Measurements from ENCODE around the gene IDH2.
A peak's percentile ranks its signal among the peaks of the same experiment; 100 is the strongest.

IDH2 gene

DNA sequence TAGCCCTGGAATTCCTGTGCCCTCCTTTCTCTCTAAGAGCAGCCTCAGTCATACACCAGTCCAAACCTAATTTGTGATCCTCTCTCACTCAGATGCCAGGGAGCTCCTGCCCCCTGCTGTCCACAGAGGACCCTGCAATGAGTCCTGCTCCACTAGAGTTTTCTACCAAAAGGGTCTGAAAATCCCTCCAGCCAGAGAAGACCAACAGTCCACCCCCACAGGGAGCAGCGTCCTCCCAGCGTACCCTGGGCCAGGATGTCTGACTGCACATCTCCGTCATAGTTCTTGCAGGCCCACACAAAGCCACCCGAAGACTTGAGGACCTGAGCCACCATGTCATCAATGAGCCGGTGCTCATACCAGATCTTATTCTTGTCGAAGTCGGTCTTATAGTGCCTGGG, 15.4 kb downstream of the IDH2 start:
- Histone ChIP-seq H2AFZ (no peak overlapping the region), H3K9ac (no peak overlapping the region), H3K36me3 (ENCODE audit: control insufficient read depth, insufficient read depth, low read length) (no peaks in the 10 kb centered on the region), H3K79me2 (no peaks in the 10 kb centered on the region), H3K27ac (no peak overlapping the region), H3K4me2 (ENCODE audit: low read length) (no peak overlapping the region), H3K9me3 (ENCODE audit: control insufficient read depth, low read length) (no peaks in the 10 kb centered on the region), H3K4me3 (ENCODE audit: low read depth, low read length) (no peak overlapping the region), H3K4me1 (no peaks in the 10 kb centered on the region), H3K27me3 (ENCODE audit: control insufficient read depth, insufficient read depth, low read length) (no peaks in the 10 kb centered on the region)
- TF ChIP-seq, protein P1, sequence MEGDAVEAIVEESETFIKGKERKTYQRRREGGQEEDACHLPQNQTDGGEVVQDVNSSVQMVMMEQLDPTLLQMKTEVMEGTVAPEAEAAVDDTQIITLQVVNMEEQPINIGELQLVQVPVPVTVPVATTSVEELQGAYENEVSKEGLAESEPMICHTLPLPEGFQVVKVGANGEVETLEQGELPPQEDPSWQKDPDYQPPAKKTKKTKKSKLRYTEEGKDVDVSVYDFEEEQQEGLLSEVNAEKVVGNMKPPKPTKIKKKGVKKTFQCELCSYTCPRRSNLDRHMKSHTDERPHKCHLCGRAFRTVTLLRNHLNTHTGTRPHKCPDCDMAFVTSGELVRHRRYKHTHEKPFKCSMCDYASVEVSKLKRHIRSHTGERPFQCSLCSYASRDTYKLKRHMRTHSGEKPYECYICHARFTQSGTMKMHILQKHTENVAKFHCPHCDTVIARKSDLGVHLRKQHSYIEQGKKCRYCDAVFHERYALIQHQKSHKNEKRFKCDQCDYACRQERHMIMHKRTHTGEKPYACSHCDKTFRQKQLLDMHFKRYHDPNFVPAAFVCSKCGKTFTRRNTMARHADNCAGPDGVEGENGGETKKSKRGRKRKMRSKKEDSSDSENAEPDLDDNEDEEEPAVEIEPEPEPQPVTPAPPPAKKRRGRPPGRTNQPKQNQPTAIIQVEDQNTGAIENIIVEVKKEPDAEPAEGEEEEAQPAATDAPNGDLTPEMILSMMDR (IDR thresholded peaks at IDR 0.05) = peak; percentile 50

DNA sequence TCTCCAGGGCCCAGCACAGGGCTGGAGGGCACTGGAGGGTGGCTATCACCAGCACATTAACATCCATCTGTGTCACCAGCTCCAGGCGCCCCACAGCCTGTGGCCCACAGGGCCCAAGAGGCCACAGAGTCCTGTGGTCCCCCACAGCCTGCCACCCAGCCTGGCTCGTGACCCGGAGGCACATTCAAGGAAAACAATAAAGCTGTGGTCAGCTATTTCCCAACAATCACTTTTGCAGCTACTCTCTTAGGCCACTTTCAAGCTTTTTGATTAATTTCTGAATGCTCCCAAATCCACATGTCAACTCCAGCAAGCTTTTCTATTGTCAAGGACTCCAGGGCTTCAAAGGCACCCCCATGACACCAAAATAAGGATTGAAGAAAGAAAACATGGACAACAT, 16.7 kb downstream of the IDH2 start:
- Histone ChIP-seq H3K36me3 (ENCODE audit: control insufficient read depth, insufficient read depth, low read length) (no peaks in the 10 kb centered on the region), H3K4me2 (ENCODE audit: low read length) (no peak overlapping the region), H3K27ac (no peak overlapping the region), H3K9me3 (ENCODE audit: control insufficient read depth, low read length) (no peaks in the 10 kb centered on the region), H3K9ac (no peak overlapping the region), H3K79me2 (no peaks in the 10 kb centered on the region), H3K4me1 (no peaks in the 10 kb centered on the region), H3K27me3 (ENCODE audit: control insufficient read depth, insufficient read depth, low read length) (no peaks in the 10 kb centered on the region), H3K4me3 (ENCODE audit: low read depth, low read length) (no peak overlapping the region), H2AFZ (no peak overlapping the region)
- TF ChIP-seq, protein P1 (IDR thresholded peaks at IDR 0.05) = no peak

DNA sequence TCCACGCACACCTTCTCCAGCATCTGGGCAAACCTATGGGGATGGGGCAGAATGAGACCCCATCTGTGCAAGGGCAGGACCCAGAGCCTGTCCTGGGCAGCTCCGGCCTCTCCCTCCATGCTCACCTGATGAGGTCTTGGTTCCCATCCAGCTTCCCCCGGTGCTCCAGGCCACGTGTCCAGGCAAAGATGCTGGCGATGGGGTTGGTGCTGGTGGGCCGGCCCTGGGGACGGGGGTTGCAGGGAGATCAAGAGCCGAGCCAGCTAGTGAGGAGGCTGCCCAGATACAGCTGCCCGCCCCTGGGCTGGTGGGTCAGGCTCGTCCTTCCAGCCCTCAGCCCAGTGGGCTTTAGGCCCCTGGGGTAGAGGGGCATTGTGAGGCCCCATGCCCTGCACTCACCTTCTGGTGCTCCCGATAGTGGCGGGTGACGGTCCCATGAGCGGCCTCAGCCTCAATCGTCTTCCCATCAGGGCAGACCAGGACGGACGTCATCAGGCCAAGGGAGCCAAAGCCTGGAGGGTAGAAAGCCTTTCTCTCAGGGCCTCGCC, 17.3 kb downstream of the IDH2 start:
- Histone ChIP-seq H3K4me3 (ENCODE audit: low read depth, low read length) (no peak overlapping the region), H3K27me3 (ENCODE audit: control insufficient read depth, insufficient read depth, low read length) (no peaks in the 10 kb centered on the region), H3K9ac (no peak overlapping the region), H3K9me3 (ENCODE audit: control insufficient read depth, low read length) (no peaks in the 10 kb centered on the region), H3K79me2 (no peaks in the 10 kb centered on the region), H3K4me1 (no peaks in the 10 kb centered on the region), H3K27ac (no peak overlapping the region), H3K4me2 (ENCODE audit: low read length) (no peak overlapping the region), H2AFZ (no peak overlapping the region), H3K36me3 (ENCODE audit: control insufficient read depth, insufficient read depth, low read length) (no peaks in the 10 kb centered on the region)
- TF ChIP-seq, protein P1 (IDR thresholded peaks at IDR 0.05) = no peak

DNA sequence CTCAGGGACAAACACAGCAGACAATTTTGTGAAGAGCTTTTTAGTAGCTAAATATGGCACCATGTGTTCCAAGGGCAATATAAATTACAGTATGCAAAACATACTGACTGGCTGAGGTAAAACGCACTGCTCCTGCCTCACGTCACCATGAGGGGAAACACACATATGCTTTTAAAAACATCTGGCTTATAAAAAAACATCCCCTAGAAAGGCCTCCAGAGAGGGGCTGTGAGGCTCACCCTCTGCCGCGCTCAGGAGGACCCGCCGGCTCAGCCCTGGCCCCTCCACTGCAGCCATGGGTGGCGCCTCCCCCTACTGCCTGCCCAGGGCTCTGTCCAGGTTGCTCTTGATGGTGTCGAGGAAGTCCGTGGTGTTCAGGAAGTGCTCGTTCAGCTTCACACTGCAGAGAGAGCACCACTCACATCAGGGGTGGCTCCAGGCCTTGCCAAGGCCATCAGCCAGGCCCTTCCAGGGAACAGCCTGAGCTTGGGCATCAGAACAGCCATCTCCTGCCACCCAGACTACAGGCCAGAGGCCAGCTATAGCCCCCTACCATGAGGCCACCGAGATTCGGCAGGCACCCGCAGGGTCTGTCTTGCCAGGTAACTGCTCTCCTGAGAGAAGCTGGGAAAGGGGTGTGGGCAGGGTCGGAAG, 18.2 kb downstream of the IDH2 start:
- H3K9me3 ChIP-seq (ENCODE audit: control insufficient read depth, low read length) = no peaks in the 10 kb centered on the region
- no peak overlapping the region for H3K9ac ChIP-seq
- no peaks in the 10 kb centered on the region for H3K36me3 ChIP-seq (ENCODE audit: control insufficient read depth, insufficient read depth, low read length)
- H3K4me2 ChIP-seq (ENCODE audit: low read length) = no peak overlapping the region
- no peaks in the 10 kb centered on the region for H3K4me1 ChIP-seq
- no peak overlapping the region for H3K4me3 ChIP-seq (ENCODE audit: low read depth, low read length)
- no peak overlapping the region for H2AFZ ChIP-seq
- H3K79me2 ChIP-seq = no peaks in the 10 kb centered on the region
- no peaks in the 10 kb centered on the region for H3K27me3 ChIP-seq (ENCODE audit: control insufficient read depth, insufficient read depth, low read length)
- no peak overlapping the region for H3K27ac ChIP-seq
- TF ChIP-seq, protein P1 (IDR thresholded peaks at IDR 0.05) = no peak

DNA sequence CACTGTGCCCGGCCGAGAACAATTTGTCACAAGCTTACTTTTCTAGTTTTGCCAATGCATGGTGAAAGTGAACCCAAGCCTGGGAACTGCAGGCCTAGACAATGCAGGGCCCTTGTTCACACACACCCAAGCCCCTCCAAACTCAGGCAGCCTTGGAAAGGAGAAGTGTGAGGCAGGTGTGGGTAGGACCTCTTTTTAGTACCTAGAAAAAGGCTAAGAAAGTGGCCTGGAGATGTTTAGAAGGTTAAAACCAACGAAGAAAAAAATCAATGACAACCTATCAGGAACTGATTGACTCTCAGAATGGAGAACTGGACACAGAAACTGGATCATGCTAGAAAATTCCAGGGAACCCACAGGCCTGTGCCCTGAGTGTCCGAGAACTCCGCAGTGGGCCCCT, 18.8 kb downstream of the IDH2 start:
- Histone ChIP-seq H3K79me2 (no peaks in the 10 kb centered on the region), H3K27ac (no peak overlapping the region), H3K4me1 (no peaks in the 10 kb centered on the region), H3K4me2 (ENCODE audit: low read length) (no peak overlapping the region), H3K4me3 (ENCODE audit: low read depth, low read length) (no peak overlapping the region), H3K9ac (no peak overlapping the region), H2AFZ (no peak overlapping the region), H3K36me3 (ENCODE audit: control insufficient read depth, insufficient read depth, low read length) (no peaks in the 10 kb centered on the region), H3K27me3 (ENCODE audit: control insufficient read depth, insufficient read depth, low read length) (no peaks in the 10 kb centered on the region), H3K9me3 (ENCODE audit: control insufficient read depth, low read length) (no peaks in the 10 kb centered on the region)
- TF ChIP-seq, protein P1 (IDR thresholded peaks at IDR 0.05) = no peak

All from parathyroid adenoma (tissue), 2 donors.